CD14-positive monocyte (primary cell): ENCODE measurements around the gene MRPL10. TPM values are rescaled to one million over a fixed set of nuclear protein-coding genes. Genes with fewer than 3 reads are reported as not detected.
A peak's percentile ranks its signal among the peaks of the same experiment; 100 is the strongest.

Source experiments
- DNase-seq, 3 donors: peaks; one replicate each; pipeline ENCODE4 v3.0.0-alpha.2; 2011 to 2022
- H2AFZ ChIP-seq: 2 replicates; pipeline ENCODE4 v1.6.0; 2012; ENCODE audit warnings: mild to moderate bottlenecking, low read depth, low read length, inconsistent platforms; ENCODE audit not compliant: insufficient read depth, poor library complexity, severe bottlenecking
- H3K27ac ChIP-seq, 2 donors: 1 replicate in 1 of 2; 2 replicates in 1 of 2; pipeline ENCODE4 v1.5.1; 2012 to 2013; ENCODE audit warnings: low read length in 2 of 2, control low read depth in 1 of 2, inconsistent platforms in 1 of 2, low read depth in 1 of 2, mild to moderate bottlenecking in 1 of 2
- H3K27me3 ChIP-seq, 2 donors: one replicate each; pipeline versions ENCODE4 v1.6.0 to v1.6.1; 2011 to 2013; ENCODE audit warnings: low read length in 2 of 2; ENCODE audit not compliant: control insufficient read depth in 2 of 2, insufficient read depth in 2 of 2
- H3K36me3 ChIP-seq, 2 donors: replicated peaks in 1 of 2; 1 replicate in 1 of 2; 2 replicates in 1 of 2; pipeline versions ENCODE4 v1.5.1 to v1.6.1; 2012 to 2013; ENCODE audit warnings: low read length in 2 of 2, control low read depth in 1 of 2, inconsistent platforms in 1 of 2, mild to moderate bottlenecking in 1 of 2; ENCODE audit not compliant: insufficient read depth in 2 of 2, control insufficient read depth in 1 of 2
- H3K4me1 ChIP-seq, 2 donors: 1 replicate in 1 of 2; 2 replicates in 1 of 2; pipeline versions ENCODE4 v1.5.1 to v1.6.1; 2012 to 2013; ENCODE audit warnings: low read length in 2 of 2, control low read depth in 1 of 2, inconsistent platforms in 1 of 2, mild to moderate bottlenecking in 1 of 2, moderate library complexity in 1 of 2; ENCODE audit not compliant: insufficient read depth in 2 of 2, control insufficient read depth in 1 of 2
- H3K4me2 ChIP-seq: replicated peaks from 2 replicates; pipeline ENCODE3; 2012; ENCODE audit warnings: low read length, moderate library complexity, mild to moderate bottlenecking; ENCODE audit not compliant: poor library complexity, severe bottlenecking; ENCODE audit errors: extremely low read depth
- H3K4me3 ChIP-seq, 3 experiments: fragments of 200-600 bp in 1 of 3; sonication (generic) in 1 of 3; replicated peaks in 1 of 3; 1 replicate in 2 of 3; 2 replicates in 1 of 3; pipeline ENCODE4 v1.5.1; 2011 to 2013; ENCODE audit warnings: low read length in 3 of 3, mild to moderate bottlenecking in 3 of 3, control low read depth in 2 of 3, low read depth in 2 of 3, inconsistent platforms in 1 of 3, moderate library complexity in 1 of 3
- H3K79me2 ChIP-seq: 2 replicates; pipeline ENCODE4 v1.6.0; 2012; ENCODE audit warnings: mild to moderate bottlenecking, control low read depth, inconsistent platforms, low read length, moderate library complexity; ENCODE audit not compliant: insufficient read depth
- H3K9ac ChIP-seq: 2 replicates; pipeline ENCODE4 v1.6.0; 2017; ENCODE audit warnings: low read length, mild to moderate bottlenecking; ENCODE audit not compliant: insufficient read depth, poor library complexity, severe bottlenecking
- H3K9me3 ChIP-seq, 2 donors: replicated peaks in 1 of 2; 1 replicate in 1 of 2; 2 replicates in 1 of 2; pipeline versions ENCODE4 v1.5.1 to v1.6.1; 2012 to 2013; ENCODE audit warnings: low read length in 2 of 2, control low read depth in 1 of 2; ENCODE audit not compliant: control insufficient read depth in 1 of 2, insufficient read depth in 1 of 2
- H4K20me1 ChIP-seq: 2 replicates; pipeline ENCODE4 v1.6.0; 2012; ENCODE audit warnings: mild to moderate bottlenecking, low read length, control low read depth, moderate library complexity; ENCODE audit not compliant: insufficient read depth
- H3K27ac Mint-ChIP-seq, 7 donors: one replicate each; pipeline ENCODE4 v1.8.0; 2020; ENCODE audit warnings: mild to moderate bottlenecking in 7 of 7, mixed read lengths in 7 of 7, moderate library complexity in 6 of 7, inconsistent platforms in 2 of 7
- H3K27me3 Mint-ChIP-seq, 3 donors: one replicate each; pipeline ENCODE4 v1.8.0; 2021 to 2022; ENCODE audit warnings: low read depth in 3 of 3, mild to moderate bottlenecking in 3 of 3, mixed read lengths in 3 of 3, moderate library complexity in 3 of 3, inconsistent platforms in 1 of 3
- H3K36me3 Mint-ChIP-seq, 2 donors: one replicate each; pipeline ENCODE4 v1.8.0; 2020; ENCODE audit warnings: mixed read lengths in 2 of 2, inconsistent platforms in 1 of 2, mild to moderate bottlenecking in 1 of 2
- H3K4me1 Mint-ChIP-seq: one replicate; pipeline ENCODE4 v1.8.0; 2020; ENCODE audit warnings: mild to moderate bottlenecking, mixed read lengths
- H3K4me3 Mint-ChIP-seq, 2 donors: one replicate each; pipeline ENCODE4 v1.8.0; 2020; ENCODE audit warnings: mild to moderate bottlenecking in 2 of 2, mixed read lengths in 2 of 2, moderate library complexity in 1 of 2
- H3K9me3 Mint-ChIP-seq, 7 donors: one replicate each; pipeline ENCODE4 v1.8.0; 2020 to 2022; ENCODE audit warnings: mixed read lengths in 7 of 7, mild to moderate bottlenecking in 6 of 7, moderate library complexity in 6 of 7, inconsistent platforms in 2 of 7
- WGBS: methylation state at CpG from one replicate; pipeline ENCODE4 v1.1.5; 2013; ENCODE audit warnings: missing lambda C conversion rate; ENCODE audit not compliant: insufficient coverage; 5-methylcytosine and 5-hydroxymethylcytosine counted together
- intact Hi-C, 2 donors: fragments of 100-400 bp; cut with micrococcal nuclease; formaldehyde crosslinking; loops; one replicate each; pipeline versions ENCODE4 v1.15.0 to v1.15.1; 2023
- polyA plus RNA-seq, 3 donors: library from polyadenylated mRNA; depleted of rRNA in 1 of 3; unstranded in 2 of 3; stranded (reverse) in 1 of 3; fragments of 300-500 nt in 2 of 3; fragments of >200 nt in 1 of 3; fragmentation: Illumina TruSeq in 2 of 3; gene quantifications; 1 replicate in 2 of 3; 2 replicates in 1 of 3; pipeline ENCODE4 v1.2.3, GENCODE V29; 2012 to 2021
- TF ChIP-seq, protein P1 (sequence below): fragments of 200-600 bp; IDR thresholded peaks from one replicate; pipeline ENCODE4 v1.8.0; 2022; ENCODE audit warnings: antibody characterized with exemption, mild to moderate bottlenecking

MRPL10 gene
- polyA plus RNA-seq, 3 donors, result 28.5 to 32.7 (median 32.6) TPM

DNA sequence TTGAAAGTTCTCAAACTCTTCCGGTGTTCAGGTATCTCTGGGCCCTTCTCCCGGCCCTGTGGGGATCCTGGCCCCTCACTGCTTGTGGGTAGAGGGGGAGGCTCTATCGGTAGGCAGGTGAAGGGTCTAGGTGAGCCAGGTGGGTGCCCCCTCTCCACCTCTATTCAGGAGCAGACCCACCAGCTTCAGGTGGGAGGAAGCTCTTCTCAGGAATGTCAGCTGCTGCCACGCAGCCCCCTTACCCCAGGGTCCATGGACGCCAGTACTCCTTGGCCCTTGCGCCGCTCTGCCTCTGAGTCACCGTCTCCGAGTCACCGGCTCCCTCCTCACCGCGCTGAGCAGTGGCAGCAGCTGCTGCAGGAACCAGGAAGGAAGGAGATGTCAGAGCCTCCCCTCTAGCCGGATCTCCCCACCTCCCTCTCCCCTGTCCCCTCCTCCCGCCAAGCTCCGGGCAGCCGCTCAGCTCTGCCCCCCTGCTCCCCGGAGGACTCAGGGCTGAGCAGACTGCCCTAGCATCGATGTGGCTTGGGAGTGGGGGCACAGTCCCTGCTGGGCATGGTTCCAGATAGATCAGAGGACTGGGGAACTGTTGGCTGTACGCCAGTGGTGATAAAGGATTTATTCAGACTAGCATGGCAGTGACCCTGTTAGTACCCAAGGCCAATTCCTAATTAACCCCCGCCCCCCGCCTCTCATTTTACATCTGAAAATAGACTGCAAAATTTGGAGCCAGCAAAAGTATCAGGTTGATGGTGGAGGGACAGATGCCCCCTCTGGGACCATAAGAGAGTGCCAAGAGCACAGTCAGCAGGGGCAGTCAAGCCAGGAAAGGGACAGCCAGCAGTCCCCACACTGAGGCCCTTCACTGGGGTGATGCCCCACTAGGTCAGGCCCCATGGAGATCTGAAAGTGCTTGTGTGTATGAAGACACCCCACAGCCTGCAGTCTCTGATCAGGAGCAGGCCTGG, 9.6 kb downstream of the MRPL10 start, which contains the start of gene OSBPL7:
TSS of gene OSBPL7 (minus strand) at position 371 of the 968 bp plus-strand sequence. CDS start 1,516 bp downstream, outside the sequence.
- TF ChIP-seq, protein P1, sequence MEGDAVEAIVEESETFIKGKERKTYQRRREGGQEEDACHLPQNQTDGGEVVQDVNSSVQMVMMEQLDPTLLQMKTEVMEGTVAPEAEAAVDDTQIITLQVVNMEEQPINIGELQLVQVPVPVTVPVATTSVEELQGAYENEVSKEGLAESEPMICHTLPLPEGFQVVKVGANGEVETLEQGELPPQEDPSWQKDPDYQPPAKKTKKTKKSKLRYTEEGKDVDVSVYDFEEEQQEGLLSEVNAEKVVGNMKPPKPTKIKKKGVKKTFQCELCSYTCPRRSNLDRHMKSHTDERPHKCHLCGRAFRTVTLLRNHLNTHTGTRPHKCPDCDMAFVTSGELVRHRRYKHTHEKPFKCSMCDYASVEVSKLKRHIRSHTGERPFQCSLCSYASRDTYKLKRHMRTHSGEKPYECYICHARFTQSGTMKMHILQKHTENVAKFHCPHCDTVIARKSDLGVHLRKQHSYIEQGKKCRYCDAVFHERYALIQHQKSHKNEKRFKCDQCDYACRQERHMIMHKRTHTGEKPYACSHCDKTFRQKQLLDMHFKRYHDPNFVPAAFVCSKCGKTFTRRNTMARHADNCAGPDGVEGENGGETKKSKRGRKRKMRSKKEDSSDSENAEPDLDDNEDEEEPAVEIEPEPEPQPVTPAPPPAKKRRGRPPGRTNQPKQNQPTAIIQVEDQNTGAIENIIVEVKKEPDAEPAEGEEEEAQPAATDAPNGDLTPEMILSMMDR, result no peak
- Histone ChIP-seq H2AFZ (peak within 1 kb of the TSS; percentile 87), H3K27me3 (no peaks in the 10 kb centered on the region), H3K79me2 (peaks cover 8% of the 10 kb centered on the region), H3K4me1 (peaks cover 22 to 25% of the 10 kb centered on the region in 2 donors), H3K27ac (peak within 1 kb of the TSS; percentile 14 to 78), H3K4me3 (peak within 1 kb of the TSS; percentile 50 to 82 (median 51)), H4K20me1 (no peaks in the 10 kb centered on the region), H3K36me3 (peaks cover 49 to 64% of the 10 kb centered on the region in 2 donors), H3K9me3 (no peaks in the 10 kb centered on the region), H3K4me2 (peak within 1 kb of the TSS; percentile 80), H3K9ac (peak within 1 kb of the TSS; percentile 73)
- Mint-ChIP-seq H3K4me3 (peak within 1 kb of the TSS; percentile 81 to 93), H3K36me3 (peaks cover 47 to 62% of the 10 kb centered on the region in 2 donors), H3K27ac (peak within 1 kb of the TSS; percentile 79 to 88 (median 85)), H3K27me3 (no peaks in the 10 kb centered on the region), H3K9me3 (no peaks in the 10 kb centered on the region), H3K4me1 (peaks cover 29% of the 10 kb centered on the region)
- DNase-seq, result peak; percentile 81 to 89 (median 84)
- WGBS, result 0% methylated on average over 11 of the region's 21 CpGs
- intact Hi-C loops, result no loop called here

DNA sequence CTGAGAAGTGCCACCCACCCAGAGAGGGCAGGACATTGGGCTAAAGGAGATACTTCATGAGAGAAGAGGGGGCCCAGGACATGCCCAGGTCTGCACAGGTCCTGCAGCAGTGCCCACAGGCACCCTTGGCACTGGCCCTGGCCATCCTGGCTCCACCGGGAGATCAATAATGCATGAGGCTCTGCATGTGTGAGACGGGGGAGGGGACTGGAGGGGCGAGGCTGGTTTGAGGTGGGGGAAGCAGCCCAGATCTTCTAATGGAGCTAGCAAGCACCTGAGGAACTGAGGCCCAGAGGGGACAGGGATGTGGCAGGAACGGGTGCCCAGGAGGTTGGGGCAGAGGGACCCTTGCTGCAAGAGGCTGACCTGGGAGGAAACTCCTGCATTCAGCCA, 10.3 kb downstream of the MRPL10 start:
- H3K4me3 Mint-ChIP-seq, result peak overlapping the region; percentile 81 to 93
- H3K4me1 Mint-ChIP-seq, result peaks cover 29% of the 10 kb centered on the region
- H3K4me3 ChIP-seq, result peak overlapping the region; percentile 50 to 82 (median 51)
- 12% methylated on average over 4 of the region's 4 CpGs for WGBS
- H2AFZ ChIP-seq, result peak overlapping the region; percentile 87
- H3K4me2 ChIP-seq, result peak overlapping the region; percentile 80
- no peaks in the 10 kb centered on the region for H3K9me3 Mint-ChIP-seq
- peaks cover 49 to 64% of the 10 kb centered on the region in 2 donors for H3K36me3 ChIP-seq
- peak overlapping the region; percentile 45 to 88 (median 85) for H3K27ac Mint-ChIP-seq
- H3K27ac ChIP-seq, result peak overlapping the region in 1 of 2 donors; percentile 78
- intact Hi-C loops, result no loop called here
- no peak for DNase-seq
- no peaks in the 10 kb centered on the region for H3K27me3 Mint-ChIP-seq
- peaks cover 22 to 25% of the 10 kb centered on the region in 2 donors for H3K4me1 ChIP-seq
- H3K9ac ChIP-seq, result peak overlapping the region; percentile 73
- H3K27me3 ChIP-seq, result no peaks in the 10 kb centered on the region
- no peaks in the 10 kb centered on the region for H3K9me3 ChIP-seq
- peaks cover 8% of the 10 kb centered on the region for H3K79me2 ChIP-seq
- H3K36me3 Mint-ChIP-seq, result peaks cover 47 to 62% of the 10 kb centered on the region in 2 donors
- TF ChIP-seq, protein P1, result no peak
- no peaks in the 10 kb centered on the region for H4K20me1 ChIP-seq
